HG02870 (cell line): ENCODE results near the gene MRPS12.

Experiments used
- ATAC-seq: cut with Tn5 transposase; IDR thresholded peaks from one replicate; pipeline ENCODE4 v1.9.1; 2021; ENCODE audit warnings: mild to moderate bottlenecking, moderate library complexity; ENCODE audit not compliant: unreplicated experiment

Gene MRPS12

DNA sequence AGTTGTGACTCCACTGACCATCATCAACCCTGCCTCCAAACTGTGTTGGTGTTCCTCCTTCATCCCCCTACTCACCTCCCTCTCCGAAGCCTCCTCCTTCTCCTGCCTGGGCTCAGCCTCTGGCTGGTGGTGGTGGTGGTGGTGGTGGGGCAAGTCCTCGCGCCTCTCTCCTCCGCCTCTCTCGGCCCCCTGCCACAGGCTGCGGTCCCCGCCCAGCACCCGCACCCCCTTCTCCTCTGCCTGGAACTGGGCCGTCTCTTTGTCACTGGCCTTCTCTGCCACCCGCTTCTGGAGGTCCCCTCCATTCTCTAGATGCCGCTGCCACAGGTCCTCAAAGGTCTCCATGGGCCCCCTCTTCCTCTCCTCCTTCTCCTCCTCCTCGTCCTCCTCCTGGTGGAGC lies 20.3 kb upstream of the MRPS12 start:
- ATAC-seq, result no peak

DNA sequence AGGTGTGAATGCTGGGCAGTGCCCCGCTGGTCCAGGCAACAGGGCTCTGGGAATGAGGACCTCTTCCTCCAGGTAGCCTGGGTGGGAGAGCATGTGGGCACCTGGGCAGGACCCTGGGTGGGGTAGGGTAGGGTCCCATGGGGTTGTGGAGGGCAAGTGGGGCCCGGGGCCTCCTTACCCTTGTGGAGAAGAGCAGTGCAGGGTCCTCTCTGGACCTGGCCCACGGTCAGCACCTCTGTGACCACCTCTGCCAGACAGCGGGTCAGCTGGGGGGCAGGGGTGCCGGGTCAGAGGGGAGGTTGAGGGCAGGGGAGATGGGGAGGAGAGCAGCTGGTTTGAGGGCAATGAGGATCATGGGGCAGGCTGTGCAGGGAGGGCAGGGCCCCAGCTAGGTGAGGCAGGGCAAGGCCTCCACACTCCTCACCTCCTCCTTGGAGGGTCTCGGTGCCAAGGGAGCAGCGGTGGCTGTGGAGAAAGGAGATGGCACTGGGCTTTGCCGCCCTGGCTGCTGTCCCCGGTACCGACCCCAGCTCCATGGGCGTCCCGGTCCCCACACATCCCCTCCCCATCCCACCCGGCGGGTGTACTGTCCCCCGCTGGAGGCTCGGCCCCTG lies 19.2 kb upstream of the MRPS12 start:
- no peak for ATAC-seq

DNA sequence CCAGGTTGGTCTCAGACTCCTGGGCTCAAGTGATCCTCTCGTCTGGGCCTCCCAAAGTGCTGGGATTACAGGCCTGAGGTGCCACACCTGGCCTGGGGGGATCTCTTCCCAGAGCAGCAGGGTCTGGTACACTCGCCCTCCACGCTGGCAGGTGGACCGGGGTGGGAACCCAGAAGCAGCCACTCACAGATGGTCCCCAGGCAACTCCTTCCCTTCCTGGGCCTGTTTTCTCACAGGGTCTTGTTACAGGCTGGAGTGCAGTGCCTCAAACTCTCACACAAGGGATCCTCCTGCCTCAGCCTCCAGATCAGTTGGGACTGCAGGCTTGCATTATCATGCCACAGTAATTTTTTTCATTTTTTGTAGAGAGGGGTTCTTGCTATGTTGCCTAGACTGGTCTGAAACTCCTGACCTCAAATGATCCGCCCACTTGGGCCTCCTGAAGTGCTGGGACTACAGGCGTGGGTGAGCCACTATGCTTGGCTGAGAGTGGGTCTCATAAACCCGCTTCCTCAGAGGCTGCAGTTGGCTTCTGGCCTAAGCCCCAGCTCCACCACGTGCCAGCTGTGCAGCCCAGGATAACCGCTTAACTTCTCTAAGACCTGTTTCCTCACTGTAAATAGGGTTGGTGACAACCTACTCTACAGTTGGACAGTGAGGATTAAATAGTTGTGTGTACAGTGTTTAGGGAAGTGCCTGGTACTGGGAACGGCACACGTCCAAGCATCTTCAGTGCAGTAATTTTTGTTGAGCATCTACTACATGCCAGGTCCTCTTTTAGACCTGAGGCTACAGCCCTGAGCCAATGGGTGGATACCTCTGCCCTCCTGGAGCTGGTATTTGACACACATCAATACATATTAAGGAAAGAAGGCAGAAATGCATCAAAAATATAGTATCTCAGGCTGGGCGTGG lies 17.9 kb upstream of the MRPS12 start:
- ATAC-seq, result no peak

DNA sequence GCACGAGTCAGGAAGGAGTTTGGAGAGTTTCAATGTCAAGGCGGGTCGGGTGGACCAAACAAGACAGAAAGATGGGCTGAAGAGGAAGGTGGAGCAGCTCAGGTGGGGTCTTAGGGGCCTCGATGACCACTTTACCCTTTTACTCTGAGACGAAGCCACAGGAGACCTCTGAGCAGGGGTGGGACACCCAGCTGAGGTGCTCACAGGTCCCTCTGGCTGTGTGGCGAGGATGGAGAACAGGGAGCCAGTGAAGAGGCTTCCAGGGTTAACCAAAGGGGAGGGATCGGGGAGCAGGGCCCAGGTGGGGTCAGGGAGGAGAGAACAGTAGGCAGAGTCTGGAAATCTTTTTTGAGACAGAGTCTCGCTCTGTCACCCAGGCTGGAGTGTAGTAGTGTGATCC lies 16.8 kb upstream of the MRPS12 start:
- no peak for ATAC-seq

DNA sequence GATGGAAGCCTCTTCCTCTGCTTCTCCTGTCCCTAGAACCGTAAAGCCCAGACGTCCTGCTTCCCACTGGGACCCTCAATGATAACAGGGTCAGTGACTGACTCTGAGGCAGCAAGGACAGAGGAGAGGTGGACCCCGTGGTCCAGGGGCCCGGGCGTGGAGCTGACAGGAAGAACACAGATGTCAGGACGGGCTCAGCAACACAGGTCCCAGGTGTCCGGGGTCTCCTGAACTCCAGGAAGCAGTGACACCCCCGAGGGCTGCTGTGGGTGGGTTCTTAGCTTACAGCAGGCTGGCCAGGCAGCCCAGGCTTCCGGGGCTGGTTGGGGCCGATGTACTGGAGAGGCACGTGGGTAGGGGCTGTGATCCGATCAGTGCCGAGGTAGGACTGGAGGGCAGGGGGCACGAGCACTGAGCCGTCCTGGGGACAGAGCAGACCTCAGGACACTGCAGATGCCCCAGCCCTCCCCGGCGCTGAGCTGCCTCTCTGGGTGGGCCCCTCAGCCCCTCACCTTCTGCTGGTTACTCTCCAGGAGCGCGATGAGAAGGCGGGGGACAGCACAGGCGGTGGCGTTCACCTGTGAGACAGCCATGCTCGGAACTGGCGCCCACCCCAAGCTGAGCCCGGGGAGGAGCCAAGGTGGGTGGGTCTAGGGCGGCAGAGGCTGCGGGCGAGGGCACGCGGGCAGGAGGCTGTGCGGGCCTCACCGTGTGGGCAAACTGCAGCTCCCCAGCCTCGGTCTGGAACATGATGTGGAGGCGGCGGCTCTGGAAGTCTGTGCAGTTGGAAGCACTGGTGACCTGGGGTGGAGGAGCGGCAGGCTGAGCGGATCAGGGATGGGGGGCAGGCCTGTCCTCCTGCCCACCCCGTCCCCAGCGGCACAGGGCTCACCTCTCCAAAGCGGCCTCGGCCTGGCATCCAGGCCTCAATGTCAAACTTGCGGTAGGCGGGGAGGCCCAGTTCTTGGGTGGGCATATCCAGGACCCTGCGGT lies 15.1 kb upstream of the MRPS12 start:
- ATAC-seq, result no peak

DNA sequence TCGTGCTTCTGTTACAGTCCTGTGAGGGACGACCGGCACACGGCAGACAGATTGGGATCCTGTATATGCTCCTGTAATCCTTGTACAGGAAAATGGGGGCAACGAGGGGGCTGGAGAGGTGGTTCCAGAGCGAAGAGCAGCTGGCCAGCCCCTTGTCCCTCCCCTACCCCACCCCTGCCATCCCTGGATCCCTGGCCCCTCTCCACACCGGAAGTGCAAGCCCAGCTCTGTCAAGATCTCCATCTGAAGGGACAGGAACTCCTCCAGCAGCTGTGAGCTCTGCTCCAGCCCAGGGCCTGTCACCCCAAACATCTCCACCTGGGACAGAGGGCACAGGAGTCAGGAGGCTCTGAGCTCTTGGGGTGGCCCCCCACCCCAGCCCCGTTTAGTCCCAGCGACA lies 13.2 kb upstream of the MRPS12 start:
- ATAC-seq, result no peak

DNA sequence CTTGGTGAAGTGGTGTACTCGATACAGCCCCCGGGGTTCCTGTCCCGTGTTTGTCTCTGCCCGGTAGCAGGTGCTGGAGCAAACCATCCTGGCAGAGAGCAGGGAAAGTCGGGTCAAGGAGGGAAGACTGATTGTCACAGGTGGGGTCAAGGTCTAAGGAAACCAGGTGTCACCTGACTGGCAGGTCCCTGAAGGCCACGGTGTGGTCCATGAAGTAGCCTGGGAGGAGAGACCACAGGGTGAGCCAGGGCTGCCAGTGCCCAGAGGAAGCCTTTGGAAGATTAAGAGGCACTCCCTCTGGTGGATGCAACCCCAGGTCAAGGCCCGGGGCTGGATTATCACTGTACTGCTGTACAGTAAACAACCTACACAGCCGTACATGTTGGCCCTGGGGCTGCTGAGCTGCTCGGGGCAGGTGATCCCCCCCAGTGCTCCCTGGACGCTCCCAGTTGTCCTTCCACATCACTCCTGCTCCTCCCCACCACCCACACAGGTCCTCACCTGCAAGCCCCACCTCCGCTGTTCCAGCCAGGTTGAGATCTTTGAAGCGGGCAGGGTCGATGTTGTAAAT lies 12.7 kb upstream of the MRPS12 start:
- ATAC-seq, result no peak

DNA sequence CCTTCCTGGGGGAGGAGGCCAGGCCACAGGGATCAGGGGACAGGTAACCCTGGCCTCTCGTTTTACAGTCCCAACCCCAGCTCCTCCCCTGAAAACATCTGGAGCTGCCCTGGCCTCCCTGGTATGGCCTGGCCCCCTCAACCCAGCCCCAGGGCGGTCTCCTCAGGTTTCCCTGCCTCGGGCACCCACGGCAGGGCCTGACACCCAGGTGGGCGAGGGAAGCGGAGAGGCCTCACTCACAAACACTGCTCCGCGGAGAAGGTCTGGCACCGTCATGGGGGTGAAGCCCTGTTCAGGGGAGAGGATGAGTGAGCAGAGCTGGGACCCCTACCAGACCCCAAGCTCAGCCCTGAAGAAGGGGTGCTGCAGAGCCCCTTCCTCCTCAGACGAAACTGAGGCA lies 12.2 kb upstream of the MRPS12 start:
- no peak for ATAC-seq

DNA sequence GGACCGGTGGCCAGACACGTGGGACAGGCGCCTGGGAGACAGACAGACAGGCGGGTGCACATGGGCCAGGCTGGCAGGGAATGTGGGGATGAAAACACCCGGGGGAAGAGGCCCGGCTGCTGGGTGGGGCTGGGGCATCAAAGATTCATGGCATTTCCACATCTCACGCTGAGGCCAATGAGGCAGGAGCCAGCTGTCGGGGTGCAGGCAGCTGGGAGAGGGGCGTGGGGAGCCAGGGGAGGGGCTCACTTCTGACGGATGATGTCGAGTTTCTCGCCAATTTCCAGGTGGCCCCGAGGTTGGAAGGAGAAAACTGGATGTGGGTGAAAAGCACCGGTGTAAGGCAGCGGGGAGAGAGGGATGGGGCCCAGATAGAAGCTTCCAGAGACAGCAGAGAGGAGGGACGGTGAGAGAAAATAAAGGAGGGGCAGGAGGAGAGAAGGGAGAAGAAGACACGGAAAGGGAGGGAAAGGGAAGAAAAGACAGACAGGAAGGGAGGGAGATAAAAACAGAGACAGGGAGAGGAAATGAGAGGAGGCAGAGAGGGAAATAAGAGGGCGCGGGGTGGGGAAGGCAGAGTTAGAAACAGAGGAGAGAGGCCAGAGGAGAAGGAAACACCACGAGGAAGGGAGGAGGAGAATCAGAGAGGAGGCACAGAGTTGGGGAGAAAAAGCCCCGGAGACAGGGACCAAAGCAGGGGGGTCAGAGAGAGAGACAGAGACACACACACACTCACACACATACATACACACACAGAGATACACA lies 10.7 kb upstream of the MRPS12 start:
- ATAC-seq, result no peak

DNA sequence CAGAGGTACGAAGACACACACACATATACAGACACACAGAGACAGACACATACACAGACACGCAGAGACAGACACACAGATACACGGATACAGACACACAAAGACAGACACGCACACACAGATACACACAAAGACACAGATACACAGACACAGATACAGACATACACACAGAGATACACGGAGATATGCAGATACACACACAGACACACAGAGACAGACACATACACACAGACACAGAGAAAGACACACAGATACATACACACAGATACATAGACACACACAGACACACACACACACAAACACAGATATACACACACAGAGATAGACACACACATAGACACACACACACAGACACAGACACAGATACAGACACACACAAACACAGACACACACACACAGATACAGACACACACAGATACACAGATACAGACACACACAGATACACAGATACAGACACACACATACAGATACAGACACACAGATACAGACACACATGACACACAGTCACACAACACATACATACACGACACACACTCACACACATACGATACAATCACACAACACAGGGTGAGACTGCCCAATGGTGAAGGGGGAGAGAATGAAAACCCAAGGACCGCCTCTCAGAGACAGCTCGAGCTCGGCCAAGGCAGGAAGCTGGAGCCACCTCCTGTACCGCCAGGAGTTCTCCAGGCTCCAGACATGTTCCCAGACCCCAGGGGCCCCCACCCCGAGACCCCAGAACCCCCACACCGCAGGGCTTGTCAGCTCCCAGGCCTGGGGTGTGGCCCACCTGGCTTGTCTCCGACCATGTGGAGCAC lies 9.9 kb upstream of the MRPS12 start:
- no peak for ATAC-seq

DNA sequence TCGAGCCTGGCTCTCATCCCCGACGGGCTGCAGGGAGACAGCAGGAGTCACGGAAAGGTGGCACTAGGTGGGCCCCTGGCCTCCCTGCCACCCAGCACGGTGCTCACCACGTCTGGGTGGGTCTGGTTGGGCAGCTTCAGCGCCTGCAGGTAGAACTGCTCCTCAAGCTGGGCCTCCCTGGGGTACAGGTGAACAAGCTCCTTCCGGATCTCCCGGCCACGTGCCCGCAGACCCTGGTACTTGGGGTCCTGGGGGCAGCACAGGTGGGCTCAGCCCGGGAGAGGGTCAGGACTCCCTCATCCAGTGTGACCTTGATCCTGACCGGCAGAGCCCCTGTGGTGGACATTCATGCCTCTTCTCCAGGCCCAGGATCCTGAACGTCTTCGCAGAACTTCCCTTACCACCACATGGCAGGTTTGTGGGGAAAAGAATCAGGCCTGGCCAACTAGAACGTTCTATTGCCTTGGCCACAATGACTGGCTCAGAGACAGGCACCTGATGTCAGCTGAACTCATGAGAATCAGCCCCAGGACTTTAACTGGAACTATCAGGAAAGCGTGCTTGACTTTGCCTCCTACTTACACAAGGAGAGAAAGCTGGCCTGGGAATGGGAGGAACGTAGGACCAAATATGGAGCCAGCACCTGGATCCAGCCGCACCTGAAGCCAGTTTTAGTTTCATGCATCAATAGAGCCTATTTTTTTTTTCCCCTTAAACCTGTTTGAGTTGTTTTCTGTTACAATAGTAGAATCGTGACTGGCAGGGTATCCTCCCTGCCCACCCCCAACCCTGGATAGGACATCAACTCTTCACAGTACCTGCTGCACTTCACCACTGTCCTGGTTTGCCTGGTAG lies 9.1 kb upstream of the MRPS12 start:
- ATAC-seq, result no peak

DNA sequence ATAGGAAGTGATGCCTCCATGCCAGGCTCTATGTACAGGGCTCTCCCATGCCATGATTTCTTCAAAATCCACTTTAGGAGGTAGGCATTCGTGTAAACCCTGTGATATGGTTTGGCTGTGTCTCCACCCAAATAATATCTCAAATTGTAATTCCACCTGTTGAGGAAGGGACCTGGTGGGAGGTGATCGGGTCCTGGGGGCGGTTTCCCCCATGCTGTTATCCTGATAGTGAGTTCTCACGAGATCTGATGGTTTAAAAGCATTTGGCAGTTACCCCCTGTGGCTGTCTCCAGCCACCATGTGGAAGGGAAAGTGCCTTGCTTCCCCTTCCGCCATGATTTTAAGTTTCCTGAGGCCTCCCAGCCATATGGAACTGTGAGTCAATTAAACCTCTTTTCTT lies 8.3 kb upstream of the MRPS12 start:
- no peak for ATAC-seq

DNA sequence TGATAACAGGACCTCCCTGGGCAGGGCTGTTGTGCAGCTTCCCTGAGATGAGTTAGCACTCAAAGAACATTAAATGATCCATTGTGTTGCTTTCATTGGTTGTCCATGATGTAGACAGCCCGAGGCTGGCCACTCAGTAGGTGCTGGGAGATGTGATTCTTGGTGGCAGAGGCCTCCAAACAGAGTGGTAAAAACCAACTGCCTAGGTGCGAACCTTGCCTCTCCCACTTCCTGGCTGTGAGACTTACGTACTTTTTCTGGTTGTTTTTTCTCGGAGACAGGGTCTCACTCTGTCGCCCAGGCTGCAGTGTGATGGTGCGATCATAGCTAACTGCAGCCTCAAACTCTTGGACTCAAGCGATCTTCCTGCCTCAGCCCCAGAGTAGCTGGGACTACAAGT lies 6.4 kb upstream of the MRPS12 start:
- ATAC-seq, result no peak

DNA sequence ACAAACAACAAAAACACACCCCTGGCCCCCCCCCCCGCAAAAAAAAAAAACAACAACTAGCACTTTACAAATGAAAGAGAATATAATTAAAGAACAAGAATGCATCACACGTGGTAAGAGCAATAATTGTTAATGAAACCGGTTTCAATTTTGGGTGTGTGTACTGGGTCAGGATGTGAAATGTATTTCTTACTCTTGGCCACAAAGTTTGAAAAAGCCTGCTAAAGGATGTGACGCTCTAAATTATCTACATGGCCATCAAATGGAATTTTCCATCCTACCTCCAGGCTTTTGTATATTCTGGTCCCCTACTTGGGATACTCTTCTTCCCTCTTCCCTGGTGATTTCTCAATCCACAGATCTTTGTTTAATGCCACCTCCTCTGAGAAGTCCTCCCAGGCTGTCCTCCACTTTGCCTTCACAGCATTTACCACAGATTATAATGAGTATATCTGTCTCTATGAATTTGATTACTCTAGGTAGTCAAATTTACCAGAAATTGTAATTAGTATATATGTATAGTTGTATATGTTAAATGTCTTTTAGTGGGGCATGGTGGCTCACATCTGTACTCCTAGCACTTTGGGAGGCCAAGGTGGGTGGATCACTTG lies 2.2 kb upstream of the MRPS12 start:
- no peak for ATAC-seq

DNA sequence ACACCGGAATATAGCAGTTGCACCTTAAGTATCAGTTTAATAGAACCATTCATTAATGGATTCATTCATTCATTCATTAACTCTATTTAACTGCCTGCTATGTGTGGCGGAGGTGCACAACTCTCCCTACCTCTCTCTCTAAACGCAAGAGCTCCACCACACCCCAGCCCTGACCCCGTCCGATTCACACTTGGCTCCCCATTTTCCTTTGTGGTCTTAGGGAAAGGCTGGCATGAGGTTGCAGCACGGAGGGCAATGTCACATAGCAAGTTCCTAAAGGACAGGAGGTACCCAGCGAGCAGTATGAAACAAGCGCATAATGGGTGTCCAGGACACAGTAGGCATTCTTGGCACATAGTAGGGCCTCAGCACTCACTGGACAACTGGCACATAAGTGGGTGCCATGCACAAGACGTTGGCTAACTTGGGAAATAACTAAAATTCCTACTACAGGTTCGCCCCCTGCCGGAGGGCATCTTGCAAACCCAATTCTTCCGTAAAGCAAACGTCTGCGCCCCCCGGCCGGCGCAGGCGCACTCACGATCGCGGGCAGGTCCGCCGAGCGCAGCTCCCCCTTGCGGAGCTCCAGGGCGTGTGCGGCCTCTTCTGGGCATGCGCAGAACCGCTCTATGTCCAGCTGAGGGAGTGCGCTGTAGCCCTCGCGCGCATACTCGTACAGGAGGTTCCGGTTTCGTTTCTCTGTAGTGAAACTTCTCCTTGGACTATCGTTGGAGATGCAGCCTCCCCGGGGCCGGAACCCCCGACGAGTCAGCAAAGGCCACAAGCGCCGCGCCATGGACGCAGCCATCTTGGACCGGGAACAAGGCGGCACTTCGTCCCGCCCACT lies 592 bp upstream of the MRPS12 start, which contains the start of gene SARS2:
TSS of gene SARS2 (minus strand) at position 835 of the 847 bp plus-strand sequence. CDS start at position 808, 27 bp downstream.
- peak; percentile 68 for ATAC-seq

DNA sequence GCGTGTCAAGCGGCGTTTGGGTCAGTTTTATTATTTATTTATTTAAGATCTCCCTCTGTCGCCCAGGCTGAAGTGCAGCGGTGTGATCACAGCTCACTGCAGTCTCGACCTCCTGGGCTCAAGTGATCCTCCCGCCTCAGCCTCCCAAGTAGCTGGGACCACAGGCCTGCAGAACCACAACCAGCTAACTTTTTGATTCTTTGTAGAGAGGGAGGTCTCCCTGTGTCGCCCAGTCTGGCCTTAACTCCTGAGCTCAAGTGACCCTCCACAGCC lies 713 bp downstream of the MRPS12 start:
- no peak for ATAC-seq
